DMS 273 treated with DMSO at 0.1 percent for 48 hours (cell line): Measurements from ENCODE around the gene PYHIN1.

Experiments used
- DNase-seq: peaks from one replicate; lab custom pipeline; 2025; lab: John Stamatoyannopoulos, UW

PYHIN1 gene

GRCh38 chr1:158931055-158931737 is at the start of gene PYHIN1:
PYHIN1 (plus strand) TSS chr1:158931552; CDS start chr1:158936911, 5,359 bp downstream.
- DNase-seq, result no peak

GRCh38 chr1:158893654-158894053 is 37.7 kb upstream of the PYHIN1 start:
- DNase-seq, result no peak

GRCh38 chr1:158898722-158899121 is 32.6 kb upstream of the PYHIN1 start:
- DNase-seq, result no peak

- DNase-seq, result no peak
These were observed 29.7 kb upstream of the PYHIN1 start for GRCh38 chr1:158901623-158902022.

- no peak for DNase-seq
These were observed 15.3 kb upstream of the PYHIN1 start for GRCh38 chr1:158916085-158916484.

- DNase-seq, result no peak
These were observed 6.7 kb upstream of the PYHIN1 start for GRCh38 chr1:158924677-158925076.

GRCh38 chr1:158930504-158930903 is 848 bp upstream of the PYHIN1 start:
- DNase-seq, result no peak

GRCh38 chr1:158932171-158932570 is 819 bp downstream of the PYHIN1 start:
- no peak for DNase-seq

- no peak for DNase-seq
These were observed 2.3 kb downstream of the PYHIN1 start for GRCh38 chr1:158933621-158934020.

GRCh38 chr1:158939180-158939579 is 7.8 kb downstream of the PYHIN1 start:
- DNase-seq, result no peak

- no peak for DNase-seq
These were observed 10.0 kb downstream of the PYHIN1 start for GRCh38 chr1:158941317-158941716.

GRCh38 chr1:158942490-158942889 is 11.1 kb downstream of the PYHIN1 start:
- DNase-seq, result no peak

GRCh38 chr1:158943059-158943458 is 11.7 kb downstream of the PYHIN1 start:
- DNase-seq, result no peak

GRCh38 chr1:158945061-158945460 is 13.7 kb downstream of the PYHIN1 start:
- no peak for DNase-seq

- no peak for DNase-seq
These were observed 15.4 kb downstream of the PYHIN1 start for GRCh38 chr1:158946785-158947184.

GRCh38 chr1:158951956-158952355 is 20.6 kb downstream of the PYHIN1 start:
- no peak for DNase-seq

- DNase-seq, result no peak
These were observed 21.1 kb downstream of the PYHIN1 start for GRCh38 chr1:158952416-158952815.

- DNase-seq, result no peak
These were observed 29.8 kb downstream of the PYHIN1 start for GRCh38 chr1:158961178-158961577.

- no peak for DNase-seq
These were observed 31.6 kb downstream of the PYHIN1 start for GRCh38 chr1:158962983-158963382.

GRCh38 chr1:158969166-158969565 is 37.8 kb downstream of the PYHIN1 start:
- DNase-seq, result no peak

- DNase-seq, result no peak
These were observed 38.5 kb downstream of the PYHIN1 start for GRCh38 chr1:158969855-158970254.

- no peak for DNase-seq
These were observed 41.5 kb downstream of the PYHIN1 start for GRCh38 chr1:158972841-158973240.

- DNase-seq, result no peak
These were observed 44.9 kb downstream of the PYHIN1 start for GRCh38 chr1:158976219-158976618.

GRCh38 chr1:158978730-158979129 is 47.4 kb downstream of the PYHIN1 start:
- no peak for DNase-seq
